Raji (cell line): ENCODE measurements around the gene KCNQ1OT1.

ENCODE experiments used
- POLR2A ChIP-seq: IDR thresholded peaks from 2 replicates; pipeline ENCODE4 v1.6.1; 2011; ENCODE audit warnings: low read depth, low read length, control low read depth; ENCODE audit not compliant: insufficient read depth

The KCNQ1OT1 gene

DNA sequence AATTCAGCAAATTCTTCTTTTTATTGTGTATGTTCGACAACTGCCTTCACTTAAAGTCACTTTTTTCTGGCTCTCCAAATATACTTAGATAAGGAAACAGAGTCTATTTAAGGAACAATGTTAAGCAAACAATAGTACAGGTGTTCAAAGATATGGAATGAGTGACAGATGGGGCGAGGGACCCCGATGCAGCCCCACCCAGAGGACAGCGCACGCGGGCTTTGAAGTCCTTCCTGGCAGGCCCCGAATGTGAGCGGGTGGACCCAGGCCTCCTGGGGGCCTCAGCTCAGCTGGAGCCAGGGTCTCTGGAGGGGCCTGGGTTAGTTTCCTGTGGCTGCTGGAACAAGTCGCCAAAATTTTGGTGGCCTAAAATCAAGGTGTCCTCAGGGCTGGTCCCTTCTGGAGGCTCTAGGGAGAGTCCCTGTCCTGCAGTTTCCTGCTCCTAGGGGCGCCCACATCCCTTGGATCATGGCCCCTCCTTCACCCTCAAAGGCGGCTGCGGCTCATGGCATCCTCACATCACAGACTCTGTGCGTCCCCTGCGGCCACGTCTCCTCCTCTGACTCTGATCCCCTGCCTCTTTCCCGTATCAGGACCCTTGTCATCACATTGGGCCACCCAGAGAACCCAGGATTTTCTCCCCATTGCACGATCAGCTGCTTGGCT lies 40.6 kb upstream of the KCNQ1OT1 start:
- TF ChIP-seq POLR2A = no peak

DNA sequence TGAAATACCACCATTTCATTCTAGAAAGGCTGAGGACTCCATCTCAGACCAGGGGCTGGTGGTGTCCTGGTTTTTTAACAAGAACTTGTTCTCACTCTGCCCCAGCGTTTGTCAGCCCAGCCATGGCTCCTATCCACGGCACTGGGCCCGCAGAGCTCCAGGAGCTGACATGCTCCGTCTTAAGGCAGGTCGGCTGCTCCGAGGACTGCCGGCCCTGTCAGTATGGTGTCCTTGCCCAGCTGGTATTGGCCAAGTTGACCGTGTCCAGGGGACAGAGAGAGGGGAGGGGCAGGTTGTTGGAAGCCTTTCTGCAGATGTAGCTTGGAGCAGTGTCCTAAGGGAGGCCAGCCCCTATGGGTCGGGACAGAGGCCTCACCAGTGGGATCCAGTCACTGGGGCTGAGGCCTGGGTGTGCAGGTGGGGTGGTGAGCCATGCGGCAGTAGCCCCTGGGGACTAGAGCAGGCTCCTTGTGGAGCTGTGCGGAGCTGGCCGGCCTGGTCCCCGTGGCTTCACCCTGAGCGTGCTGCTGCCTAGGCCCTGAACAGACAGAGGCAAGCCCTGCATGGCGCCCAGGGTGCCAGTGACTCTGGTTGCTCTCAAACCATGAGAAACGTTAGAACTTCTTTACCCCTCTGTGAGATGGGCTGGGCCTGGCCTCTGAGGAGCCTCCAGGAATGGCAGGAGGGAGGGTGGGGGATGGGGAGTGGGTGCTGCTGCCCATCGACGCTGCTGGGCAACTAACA lies 39.9 kb upstream of the KCNQ1OT1 start:
- no peak for TF ChIP-seq POLR2A

DNA sequence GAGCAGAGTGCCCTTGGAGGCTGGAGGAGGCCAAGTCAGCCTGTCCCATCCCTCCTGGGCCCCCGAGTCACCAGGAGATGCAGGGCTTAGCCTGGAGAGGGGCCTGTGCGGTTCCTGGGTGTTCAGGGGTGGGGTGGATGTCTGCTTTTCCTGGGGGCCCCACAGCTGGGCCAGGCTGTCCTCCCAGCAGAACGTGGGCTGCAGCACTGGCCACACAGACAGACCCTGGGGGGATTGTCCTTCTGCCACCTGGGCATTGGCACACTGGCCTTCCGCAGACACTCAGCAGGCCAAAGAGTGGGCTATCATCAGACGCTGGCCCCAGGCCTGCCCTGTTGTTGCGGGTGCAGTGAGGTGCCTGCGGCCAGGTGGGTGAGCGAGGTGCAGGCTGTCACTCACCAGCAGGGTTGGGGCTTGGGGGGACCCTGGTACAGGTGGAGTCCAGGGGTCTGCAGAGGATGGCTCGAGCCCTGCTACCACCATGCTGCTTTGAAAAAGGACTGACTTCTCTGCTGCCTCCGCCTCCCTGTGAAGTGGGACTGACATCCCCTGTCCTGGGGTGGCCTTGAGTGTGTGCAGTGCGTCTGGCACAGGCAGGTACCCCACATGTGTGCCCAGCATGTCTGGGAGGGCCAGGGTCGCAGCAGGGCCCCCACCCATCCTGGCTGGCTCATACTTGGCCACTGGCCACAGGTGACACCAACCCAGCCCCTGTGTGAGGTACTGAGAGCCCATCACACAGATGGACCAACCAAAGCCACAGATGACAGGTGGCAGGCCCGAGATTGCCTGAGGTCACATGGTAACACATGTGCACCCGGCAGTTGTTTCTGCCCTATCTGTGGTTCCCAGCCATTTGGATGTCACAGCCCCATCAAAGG lies 39.0 kb upstream of the KCNQ1OT1 start:
- TF ChIP-seq POLR2A = no peak

DNA sequence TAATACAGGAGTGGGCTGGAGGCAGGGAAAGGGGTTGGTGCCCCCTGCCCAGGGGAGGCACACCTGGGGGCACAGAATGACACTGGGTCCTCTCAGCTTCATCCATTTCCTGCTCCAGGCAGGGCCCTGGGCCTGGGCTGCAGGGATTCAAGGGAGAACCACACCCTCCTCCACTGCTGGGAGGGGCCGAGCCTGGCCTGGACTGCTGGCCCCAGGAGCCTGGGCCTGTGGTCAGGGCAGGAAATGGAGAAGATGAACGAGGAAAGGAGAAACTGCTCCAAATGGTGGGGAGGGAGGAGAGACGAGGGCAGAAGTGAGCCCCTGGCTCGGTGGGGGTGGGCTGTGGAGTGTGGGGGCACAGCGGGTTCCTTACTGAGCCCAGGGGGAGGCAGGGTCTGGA lies 38.1 kb upstream of the KCNQ1OT1 start:
- no peak for TF ChIP-seq POLR2A

DNA sequence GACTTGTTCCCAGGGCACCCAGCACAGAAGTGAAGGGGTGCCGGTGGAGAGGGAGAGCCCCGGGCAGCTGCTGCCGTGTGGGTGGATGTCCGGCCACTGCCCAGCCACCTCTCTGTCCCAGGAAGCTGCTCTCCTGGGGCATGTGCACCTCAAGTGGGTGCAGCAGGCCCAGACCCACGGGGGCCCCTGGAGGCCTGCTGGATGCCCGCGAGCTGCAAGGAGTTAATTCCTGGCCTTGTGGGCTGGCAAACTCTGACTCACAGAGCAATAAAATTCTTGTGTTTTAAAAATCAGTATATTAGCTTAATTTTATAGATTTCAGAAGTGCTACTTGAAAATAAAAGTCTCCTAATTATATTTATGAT lies 37.4 kb upstream of the KCNQ1OT1 start:
- no peak for TF ChIP-seq POLR2A

DNA sequence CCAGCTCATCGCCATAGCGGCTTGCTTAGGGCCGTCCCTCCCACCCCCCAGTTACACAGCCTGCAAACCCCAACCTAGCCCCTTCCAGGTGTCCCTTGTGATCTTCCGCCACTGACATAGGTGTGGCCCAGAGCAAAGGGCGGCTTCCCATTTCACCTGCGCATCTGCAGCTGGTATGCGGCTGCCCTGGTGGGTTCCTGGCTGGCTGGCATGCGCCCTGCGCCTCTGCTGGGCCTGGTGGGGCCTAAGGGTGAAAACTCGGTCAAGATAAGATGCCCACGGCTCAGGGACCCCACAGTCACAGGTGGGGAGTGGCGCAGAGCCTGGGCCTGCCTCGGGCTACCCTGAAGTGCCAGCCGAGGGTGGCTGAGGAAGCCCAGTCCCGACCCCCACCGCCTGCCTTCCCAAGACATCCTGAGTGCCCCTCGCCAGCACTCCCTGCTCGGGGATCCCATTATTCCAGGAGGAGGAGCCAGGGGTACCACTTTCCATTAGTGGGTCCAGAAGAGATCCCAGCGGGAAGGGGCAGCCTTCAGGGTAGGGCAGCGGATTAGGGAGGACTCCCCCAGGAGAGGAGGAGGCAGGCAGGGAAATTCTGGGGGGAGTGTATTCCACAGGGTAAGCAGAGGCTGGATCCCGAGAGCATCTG lies 36.9 kb upstream of the KCNQ1OT1 start:
- no peak for TF ChIP-seq POLR2A

DNA sequence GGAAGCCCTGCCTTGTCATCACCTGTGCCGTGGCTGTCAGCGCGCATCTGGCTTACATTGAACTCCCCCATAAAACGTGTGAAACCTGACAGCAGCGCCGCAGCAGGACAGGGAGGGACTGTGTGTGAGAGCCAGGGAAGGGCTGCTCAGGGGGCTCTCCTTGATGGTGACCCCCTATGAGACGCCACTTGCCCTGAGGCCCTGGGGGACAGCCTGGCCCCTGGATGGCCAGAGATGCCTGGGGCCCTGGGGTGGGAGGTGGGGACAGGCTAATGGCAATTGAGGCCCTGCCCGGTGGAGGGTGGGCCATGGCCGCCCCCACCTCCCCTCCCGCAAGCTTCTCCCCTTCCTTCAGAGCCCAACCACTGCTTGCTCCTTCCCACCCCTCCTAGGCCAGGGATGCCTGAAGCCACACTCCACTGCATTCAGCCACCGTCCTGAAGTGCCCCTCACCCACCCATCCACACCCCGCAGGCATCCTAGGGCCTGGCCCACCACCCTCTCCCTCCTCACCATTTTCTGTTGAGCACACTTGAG lies 35.3 kb upstream of the KCNQ1OT1 start:
- no peak for TF ChIP-seq POLR2A

DNA sequence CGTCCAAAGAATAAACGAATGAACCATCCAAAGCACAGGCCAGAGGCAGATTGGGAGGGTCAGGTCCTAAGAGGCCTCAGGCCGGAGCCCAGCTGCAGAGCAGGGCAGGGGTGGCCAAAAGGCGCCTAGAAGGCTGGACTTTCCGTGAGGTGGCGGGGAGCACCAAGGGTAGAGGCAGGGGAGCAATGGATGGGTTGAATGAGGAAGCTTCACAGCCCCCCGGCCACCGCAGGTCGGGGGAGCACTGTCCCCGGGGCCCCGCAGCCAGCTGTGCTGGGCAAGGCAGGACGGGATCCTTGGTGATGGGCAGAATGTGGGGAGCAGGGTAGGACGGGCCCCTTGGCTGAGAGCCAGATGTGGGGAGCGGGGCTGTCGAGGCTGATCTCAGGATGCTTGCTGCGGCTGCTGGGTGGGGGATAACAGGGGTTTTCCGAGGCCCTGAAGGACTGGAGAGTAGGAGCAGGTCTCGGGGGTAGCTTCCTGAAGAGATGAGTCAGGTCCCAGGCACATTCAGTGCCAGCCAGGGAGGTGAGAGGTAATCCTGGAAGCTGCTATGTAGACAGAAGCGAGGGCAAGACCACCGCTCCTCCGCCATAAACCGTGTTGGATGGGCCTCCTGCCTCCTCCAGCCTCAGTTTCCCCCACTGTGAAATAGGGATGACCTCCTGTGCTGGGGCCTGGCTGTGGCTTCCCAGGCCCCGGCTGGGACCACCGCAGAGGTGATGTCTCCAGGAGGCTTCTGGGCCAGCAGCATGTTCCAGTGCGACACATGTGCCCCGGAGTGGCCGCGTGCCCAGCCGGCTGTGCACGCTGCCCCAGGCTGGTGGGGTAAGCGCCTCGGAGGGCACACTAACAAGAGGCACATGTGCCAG lies 34.6 kb upstream of the KCNQ1OT1 start:
- no peak for TF ChIP-seq POLR2A

DNA sequence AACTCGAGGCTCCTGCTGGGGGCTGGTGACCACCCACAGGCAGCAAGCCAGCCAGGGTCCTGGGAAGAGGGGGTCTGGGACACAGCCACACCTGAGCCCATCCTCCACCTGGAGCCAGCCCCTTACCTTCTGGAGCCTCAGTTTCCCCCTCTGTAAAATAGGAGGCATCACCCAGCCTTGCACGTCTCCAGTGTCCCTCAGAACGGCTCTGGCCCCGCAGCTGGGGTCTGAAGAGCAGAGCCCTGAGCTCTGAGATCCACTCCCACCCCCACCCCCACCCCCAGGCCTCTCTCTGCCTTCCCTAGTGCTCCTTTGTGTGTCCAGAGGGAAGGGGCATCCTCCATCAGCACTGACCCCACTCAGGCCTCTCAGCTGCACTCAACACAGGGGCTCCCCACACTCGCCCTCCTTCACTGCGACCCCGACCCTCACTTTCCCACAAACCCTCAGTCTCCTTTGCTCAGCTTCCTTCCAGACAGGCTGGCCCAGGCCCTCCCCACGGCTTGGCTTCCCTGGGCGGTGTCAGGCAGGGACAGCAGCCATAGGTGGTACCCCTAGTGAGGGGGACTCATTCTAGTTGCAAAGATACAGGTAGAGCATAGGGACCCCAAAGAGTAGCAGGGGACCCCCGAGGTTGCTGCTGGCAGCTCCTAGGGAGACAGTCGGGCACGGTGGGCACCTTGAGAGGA lies 33.3 kb upstream of the KCNQ1OT1 start:
- no peak for TF ChIP-seq POLR2A

DNA sequence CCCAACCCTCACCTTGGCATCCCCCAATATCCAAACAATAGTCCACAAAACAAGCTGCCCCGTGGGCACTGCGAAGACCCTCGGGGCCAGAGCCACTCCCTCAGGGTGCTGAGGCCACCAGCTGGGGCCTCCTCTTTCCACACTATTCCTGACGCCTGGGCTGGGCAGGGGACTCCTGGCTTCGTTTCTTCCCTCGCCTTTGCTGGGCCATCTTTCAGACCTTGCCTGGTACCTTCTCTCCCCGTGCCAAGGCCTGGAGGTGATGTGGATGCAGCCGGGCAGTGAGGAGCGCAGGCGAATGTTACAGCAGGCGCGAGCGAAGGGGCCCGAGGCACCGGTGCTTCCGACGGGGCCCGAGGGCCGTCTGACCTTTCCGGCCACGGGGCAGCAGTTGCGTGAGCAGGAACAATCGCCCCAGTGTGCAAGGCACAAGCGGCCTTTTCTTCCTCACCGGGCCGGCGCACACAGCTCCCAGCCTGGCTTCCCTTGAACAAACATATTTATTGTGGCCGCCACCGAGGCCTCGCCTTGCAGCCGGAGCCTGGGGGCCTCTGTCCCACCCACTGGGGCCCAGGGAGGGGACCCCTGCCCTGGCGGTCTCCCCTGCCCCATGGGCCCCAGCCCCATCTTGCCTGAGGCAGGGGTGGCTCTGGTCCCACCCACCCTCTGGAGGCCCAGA lies 32.6 kb upstream of the KCNQ1OT1 start:
- TF ChIP-seq POLR2A = no peak

DNA sequence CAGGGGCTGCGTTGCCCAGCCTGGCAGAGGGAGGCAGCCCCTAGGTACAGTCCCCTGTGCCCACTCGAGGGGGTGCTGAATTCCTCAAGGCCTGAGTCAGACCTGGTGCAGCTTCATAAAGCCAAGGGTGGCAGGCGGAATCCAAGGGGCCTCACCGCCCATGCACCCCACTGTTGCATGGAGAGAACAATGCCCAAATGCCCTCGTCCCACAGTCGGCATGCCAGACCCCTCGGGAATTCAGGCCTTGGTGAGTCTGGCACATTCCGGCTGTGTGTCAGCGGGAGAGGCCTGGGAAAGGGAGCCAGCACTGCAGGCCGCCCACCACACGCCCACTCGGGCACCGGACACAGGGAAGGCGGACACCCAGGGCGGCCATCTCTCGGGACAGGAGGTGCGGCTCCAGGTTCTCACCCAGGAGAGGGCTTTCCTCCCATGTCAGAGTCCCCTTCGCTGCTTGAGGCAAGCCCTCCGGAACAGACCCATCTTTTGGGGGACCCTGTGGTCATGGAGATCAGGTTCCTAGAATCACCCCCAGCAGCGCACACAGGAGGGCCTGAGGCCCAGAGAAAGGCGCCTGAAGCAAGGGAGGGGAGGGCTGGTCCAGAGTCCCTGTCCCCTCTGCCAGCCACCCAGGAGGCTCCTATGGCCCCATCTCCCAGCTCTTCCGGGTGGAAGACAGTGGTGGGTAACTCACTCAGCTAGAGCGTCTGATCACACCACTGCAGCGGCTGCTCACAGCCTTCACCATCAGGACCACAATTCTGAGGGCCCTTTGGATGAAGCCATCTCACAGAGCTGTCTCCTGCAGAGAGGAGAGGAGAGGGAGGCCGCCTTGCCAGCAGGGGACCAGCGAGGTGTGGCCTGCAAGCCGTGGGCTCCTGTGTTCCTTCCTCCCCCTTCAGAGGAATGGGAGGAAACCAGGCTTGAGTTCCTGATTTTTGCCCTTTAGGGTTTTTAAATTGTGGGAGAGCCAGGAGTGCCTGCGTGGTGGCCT lies 31.6 kb upstream of the KCNQ1OT1 start:
- no peak for TF ChIP-seq POLR2A
